ENCODE results near the gene PLIN3.

PLIN3 gene

DNA sequence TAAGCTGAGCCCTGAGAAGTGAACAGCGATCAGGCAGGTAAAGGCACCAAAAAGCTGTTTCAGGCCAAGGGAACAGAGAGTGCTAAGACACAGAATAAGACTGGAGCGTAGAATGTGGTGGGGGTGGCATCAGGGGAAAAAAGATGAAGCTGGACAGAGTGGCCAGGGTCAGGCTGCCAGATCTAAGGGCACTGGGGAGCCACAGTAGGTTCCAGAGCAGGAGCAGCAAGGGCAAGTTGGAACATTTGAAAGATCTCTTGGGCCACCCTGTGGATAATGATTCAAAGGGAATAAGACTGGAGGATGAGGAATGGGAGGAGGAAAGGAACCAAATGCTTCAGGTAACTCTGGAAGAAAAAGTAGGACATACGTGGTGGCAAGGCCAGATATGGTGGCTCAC, 6.5 kb upstream of the PLIN3 start:
- ATAC-seq, result no peak
- TF ChIP-seq TCF4 (CRISPR knock-in tag; IDR thresholded peaks at IDR 0.05; ENCODE audit: borderline replicate concordance) (no peak), CREB5 (CRISPR knock-in tag; IDR thresholded peaks at IDR 0.05; ENCODE audit: low read depth) (no peak), CSDC2 (CRISPR knock-in tag; IDR thresholded peaks at IDR 0.05) (no peak), TSHZ2 (CRISPR knock-in tag; IDR thresholded peaks at IDR 0.05) (no peak), ZNF8 (CRISPR knock-in tag; IDR thresholded peaks at IDR 0.05) (no peak), SNAI2 (CRISPR knock-in tag; IDR thresholded peaks at IDR 0.05) (no peak), ZC3H10 (CRISPR knock-in tag; IDR thresholded peaks at IDR 0.05) (no peak), RARB (CRISPR knock-in tag; IDR thresholded peaks at IDR 0.05) (no peak), TOX (CRISPR knock-in tag; IDR thresholded peaks at IDR 0.05; ENCODE audit: borderline replicate concordance) (no peak), ZFP3 (CRISPR knock-in tag; IDR thresholded peaks at IDR 0.05) (no peak), CSRNP3 (CRISPR knock-in tag; IDR thresholded peaks at IDR 0.05) (no peak), BACH2 (CRISPR knock-in tag; IDR thresholded peaks at IDR 0.05; ENCODE audit: borderline replicate concordance) (no peak)

DNA sequence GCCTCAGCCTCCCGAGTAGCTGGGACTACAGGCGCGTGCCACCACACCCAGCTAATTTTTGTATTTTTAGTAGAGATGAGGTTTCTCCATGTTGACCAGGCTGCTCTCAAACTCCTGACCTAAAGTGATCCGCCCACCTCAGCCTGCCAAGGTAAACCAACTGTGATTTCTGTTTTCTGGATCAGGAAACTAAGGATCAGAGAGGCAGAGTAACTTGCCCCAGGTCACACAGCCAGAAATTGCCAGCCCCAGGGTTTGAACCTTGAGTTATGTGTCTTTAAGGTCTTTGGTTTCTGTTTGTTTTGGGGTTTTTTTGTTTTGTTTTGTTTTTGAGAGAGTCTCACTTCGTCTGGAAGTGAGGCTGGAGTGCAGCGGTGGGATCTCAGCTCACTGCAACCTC, 4.2 kb upstream of the PLIN3 start:
- no peak for ATAC-seq
- TF ChIP-seq RARB (CRISPR knock-in tag; IDR thresholded peaks at IDR 0.05) (no peak), TOX (CRISPR knock-in tag; IDR thresholded peaks at IDR 0.05; ENCODE audit: borderline replicate concordance) (no peak), ZFP3 (CRISPR knock-in tag; IDR thresholded peaks at IDR 0.05) (no peak), ZNF8 (CRISPR knock-in tag; IDR thresholded peaks at IDR 0.05) (no peak), CSRNP3 (CRISPR knock-in tag; IDR thresholded peaks at IDR 0.05) (no peak), ZNF70 (CRISPR knock-in tag; IDR thresholded peaks at IDR 0.05) (no peak), ESRRG (CRISPR knock-in tag; IDR thresholded peaks at IDR 0.05) (no peak), TSHZ2 (CRISPR knock-in tag; IDR thresholded peaks at IDR 0.05) (no peak), ISL1 (CRISPR knock-in tag; IDR thresholded peaks at IDR 0.05) (no peak), ZNF565 (CRISPR knock-in tag; conservative IDR thresholded peaks at IDR 0.05; ENCODE audit: low read depth) (no peak), OSR1 (CRISPR knock-in tag; IDR thresholded peaks at IDR 0.05) (no peak), TCF4 (CRISPR knock-in tag; IDR thresholded peaks at IDR 0.05; ENCODE audit: borderline replicate concordance) (no peak), ZC3H10 (CRISPR knock-in tag; IDR thresholded peaks at IDR 0.05) (no peak), PPARA (CRISPR knock-in tag; IDR thresholded peaks at IDR 0.05; ENCODE audit: borderline replicate concordance) (no peak), POU6F1 (CRISPR knock-in tag; IDR thresholded peaks at IDR 0.05; ENCODE audit: borderline replicate concordance, low read depth) (no peak)

Data from SK-N-SH treated with all-trans-retinoic acid at 6 μM for 48 hours (cell line).